ENCODE data around the gene METTL24. TPM values are rescaled to one million over a fixed set of nuclear protein-coding genes. Genes with fewer than 3 reads are reported as not detected.

The METTL24 gene
- total and polyA plus RNA-seq, 2 of the 8 experiments (the other 6 are each of a cell fraction or from before 2014, with no cell fraction given), result 0.30 to 0.39 TPM

DNA sequence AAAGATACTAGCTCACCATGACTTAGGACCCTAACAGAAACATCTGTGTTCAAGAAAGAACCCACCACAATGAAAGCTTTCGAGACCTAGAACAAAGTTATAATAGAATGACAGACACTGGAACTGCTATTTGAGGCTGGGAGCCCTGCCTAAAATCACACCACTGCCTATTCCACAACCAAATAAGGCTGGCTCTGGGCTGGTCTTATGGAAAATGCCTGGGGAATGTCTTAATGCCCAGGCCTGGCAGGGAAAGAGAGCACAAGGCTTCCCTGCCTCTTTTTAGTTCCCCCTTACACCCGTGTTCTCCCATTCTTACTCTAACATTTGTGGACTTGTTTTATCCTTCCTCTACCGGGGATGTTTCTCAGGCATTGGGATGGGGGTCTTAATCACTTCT is 5.6 kb upstream of the METTL24 start:
- H3K4me1 ChIP-seq (replicated peaks in 1 of 4; ENCODE audit: control insufficient read depth in 3 of 4, insufficient read depth in 4 of 4, low read length in 3 of 4), result peaks cover 0 to 14% (median 3%) of the 10 kb centered on the region in 4 experiments; a peak in 3 of 7 replicates
- no peak overlapping the region for H2AFZ ChIP-seq (ENCODE audit: low read length)
- CTCF ChIA-PET (ENCODE audit: partially characterized antibody), result interaction anchor here (2.9 kb wide), 1 partner anchor 26 kb away, joined by 14 read pairs; no protein-coding TSS in a partner anchor
- no peak overlapping the region for H2BK15ac ChIP-seq (ENCODE audit: low read length)
- H2BK20ac ChIP-seq (ENCODE audit: low read length), result no peak overlapping the region
- 80% methylated on average over 3 of the region's 3 CpGs; no CpG with 5 or more reads in 1 of the 2 experiments for WGBS, 2 experiments (ENCODE audit: extremely low coverage in 1 of 2, insufficient coverage in 1 of 2, insufficient read length in 1 of 2, insufficient replicate concordance in 2 of 2, low coverage in 1 of 2, low lambda C conversion rate in 2 of 2, missing lambda C conversion rate in 1 of 2)
- H3K14ac ChIP-seq (ENCODE audit: insufficient read length), result no peak overlapping the region
- H3K9ac ChIP-seq (replicated peaks in 1 of 4; ENCODE audit: extremely low read depth in 1 of 4, low read depth in 3 of 4, low read length in 3 of 4), result no peak overlapping the region
- no peak overlapping the region for H3K23ac ChIP-seq (ENCODE audit: insufficient read length)
- no peaks in the 10 kb centered on the region for H3K9me3 ChIP-seq (ENCODE audit: insufficient read depth in 2 of 2, low read depth in 1 of 2, low read length in 1 of 2)
- no peaks in the 10 kb centered on the region for H3K79me1 ChIP-seq (ENCODE audit: low read depth, low read length)
- POLR2A ChIA-PET (ENCODE audit: partially characterized antibody), result no interaction called here
- no peaks in the 10 kb centered on the region for H3K36me3 ChIP-seq (ENCODE audit: control insufficient read depth in 2 of 4, insufficient read depth in 4 of 4, low read length in 3 of 4)
- H3K23me2 ChIP-seq (ENCODE audit: low read depth, low read length), result no peaks in the 10 kb centered on the region; the same call in 1 of the 2 replicates
- no peak overlapping the region for H3K4me3 ChIP-seq (ENCODE audit: extremely low read depth in 1 of 4, insufficient read depth in 2 of 4, low read depth in 3 of 4, low read length in 4 of 4)
- peaks cover 0 to 3% (median 3%) of the 10 kb centered on the region in 4 experiments; a peak in 3 of 7 replicates for H3K27me3 ChIP-seq (replicated peaks in 1 of 4; ENCODE audit: control insufficient read depth in 3 of 4, extremely low read depth in 1 of 4, insufficient read depth in 3 of 4, low read length in 3 of 4)
- H4K91ac ChIP-seq (replicated peaks; ENCODE audit: insufficient read length, low read length), result no peak overlapping the region
- FAIRE-seq (no peak), DNase-seq (ENCODE audit: low read depth in 1 of 2, low spot score in 2 of 2) (no peak)
- no peak overlapping the region for H3K27ac ChIP-seq (ENCODE audit: low read depth, low read length)
- no peak overlapping the region for H3K4ac ChIP-seq (replicated peaks; ENCODE audit: insufficient read length, low read depth, low read length)
- no peak overlapping the region for H2BK5ac ChIP-seq (ENCODE audit: low read depth, low read length)
- H4K5ac ChIP-seq (ENCODE audit: insufficient read length, low read depth, low read length), result no peak overlapping the region
- H3K56ac ChIP-seq (replicated peaks; ENCODE audit: insufficient read length, low read depth, low read length), result no peak overlapping the region
- H2AK5ac ChIP-seq (ENCODE audit: low read depth, low read length), result no peak overlapping the region
- H4K20me1 ChIP-seq (replicated peaks in 1 of 2; ENCODE audit: control insufficient read depth in 1 of 2, insufficient read depth in 2 of 2, low read length in 2 of 2), result no peaks in the 10 kb centered on the region
- H3K4me2 ChIP-seq (ENCODE audit: insufficient read depth in 1 of 2, low read depth in 2 of 2, low read length in 2 of 2), result no peak overlapping the region
- no peak overlapping the region for H2BK12ac ChIP-seq (ENCODE audit: low read depth, low read length)
- H3K18ac ChIP-seq (ENCODE audit: extremely low read depth, low read length), result no peak overlapping the region
- H3K79me2 ChIP-seq (ENCODE audit: control insufficient read depth in 1 of 2, insufficient read depth in 2 of 2, low read length in 2 of 2), result no peaks in the 10 kb centered on the region
- no peak overlapping the region for H2BK120ac ChIP-seq (replicated peaks; ENCODE audit: low read depth, low read length)
- H4K8ac ChIP-seq (ENCODE audit: extremely low read depth, insufficient read depth, low read length), result no peak overlapping the region
- no peak for TF ChIP-seq CTBP2 (IDR thresholded peaks at IDR 0.05; ENCODE audit: borderline replicate concordance, insufficient read depth, insufficient read length, low read length)
- no peak for TF ChIP-seq CBX8 (IDR thresholded peaks at IDR 0.05; ENCODE audit: borderline replicate concordance, low read depth, low read length)
- no peak for TF ChIP-seq CHD1 (IDR thresholded peaks at IDR 0.05; ENCODE audit: low read depth, low read length)
- TF ChIP-seq NRF1 (IDR thresholded peaks at IDR 0.05; ENCODE audit: low read depth, low read length), result no peak
- TF ChIP-seq TAF1 (IDR thresholded peaks at IDR 0.05; ENCODE audit: low read depth, low read length), result no peak
- TF ChIP-seq KDM5A (IDR thresholded peaks at IDR 0.05; ENCODE audit: low read length), result no peak
- no peak for TF ChIP-seq SIN3A (conservative IDR thresholded peaks at IDR 0.05 in 1 of 2, IDR thresholded peaks at IDR 0.05 in 1 of 2; ENCODE audit: low read depth in 1 of 2, low read length in 2 of 2)
- TF ChIP-seq GTF2F1 (IDR thresholded peaks at IDR 0.05; ENCODE audit: borderline replicate concordance, low read depth, low read length), result no peak
- no peak for TF ChIP-seq RAD21 (IDR thresholded peaks at IDR 0.05 in 1 of 2, conservative IDR thresholded peaks at IDR 0.05 in 1 of 2; ENCODE audit: low read depth in 2 of 2, low read length in 2 of 2)
- no peak for TF ChIP-seq TBP (IDR thresholded peaks at IDR 0.05; ENCODE audit: low read depth, low read length)
- TF ChIP-seq CBX5 (IDR thresholded peaks at IDR 0.05; ENCODE audit: low read depth, low read length), result no peak
- no peak for TF ChIP-seq KDM4A (IDR thresholded peaks at IDR 0.05; ENCODE audit: low read depth, low read length, severe bottlenecking)
- TF ChIP-seq TAF7 (optimal IDR thresholded peaks at IDR 0.05; ENCODE audit: borderline replicate concordance, low read depth, low read length), result no peak
- TF ChIP-seq RFX5 (IDR thresholded peaks at IDR 0.05; ENCODE audit: borderline replicate concordance, low read depth, low read length), result no peak
